ENCODE measurements around the gene UBE2E2.

UBE2E2 gene

GRCh38 chr3:23592961-23593931 is 390.1 kb downstream of the UBE2E2 start:
- ATAC-seq, result no peak
- TF ChIP-seq TOX (CRISPR knock-in tag; IDR thresholded peaks at IDR 0.05; ENCODE audit: borderline replicate concordance) (no peak), GLIS3 (CRISPR knock-in tag; IDR thresholded peaks at IDR 0.05) (no peak), ZFP3 (CRISPR knock-in tag; IDR thresholded peaks at IDR 0.05) (no peak), ESRRG (CRISPR knock-in tag; IDR thresholded peaks at IDR 0.05) (no peak), ARNTL (CRISPR knock-in tag; IDR thresholded peaks at IDR 0.05; ENCODE audit: borderline replicate concordance, low read depth) (no peak), BACH2 (CRISPR knock-in tag; IDR thresholded peaks at IDR 0.05; ENCODE audit: borderline replicate concordance) (no peak), ZNF70 (CRISPR knock-in tag; IDR thresholded peaks at IDR 0.05) (no peak), OSR1 (CRISPR knock-in tag; IDR thresholded peaks at IDR 0.05) (no peak), CSDC2 (CRISPR knock-in tag; IDR thresholded peaks at IDR 0.05) (no peak), PATZ1 (CRISPR knock-in tag; IDR thresholded peaks at IDR 0.05; ENCODE audit: borderline replicate concordance) (no peak), ISL1 (CRISPR knock-in tag; IDR thresholded peaks at IDR 0.05) (no peak), PPARA (CRISPR knock-in tag; IDR thresholded peaks at IDR 0.05; ENCODE audit: borderline replicate concordance) (no peak), TCF4 (CRISPR knock-in tag; IDR thresholded peaks at IDR 0.05; ENCODE audit: borderline replicate concordance) (no peak), ZNF565 (CRISPR knock-in tag; conservative IDR thresholded peaks at IDR 0.05; ENCODE audit: low read depth) (no peak), TSHZ2 (CRISPR knock-in tag; IDR thresholded peaks at IDR 0.05) (no peak)
- TF ChIP-seq, protein P1, sequence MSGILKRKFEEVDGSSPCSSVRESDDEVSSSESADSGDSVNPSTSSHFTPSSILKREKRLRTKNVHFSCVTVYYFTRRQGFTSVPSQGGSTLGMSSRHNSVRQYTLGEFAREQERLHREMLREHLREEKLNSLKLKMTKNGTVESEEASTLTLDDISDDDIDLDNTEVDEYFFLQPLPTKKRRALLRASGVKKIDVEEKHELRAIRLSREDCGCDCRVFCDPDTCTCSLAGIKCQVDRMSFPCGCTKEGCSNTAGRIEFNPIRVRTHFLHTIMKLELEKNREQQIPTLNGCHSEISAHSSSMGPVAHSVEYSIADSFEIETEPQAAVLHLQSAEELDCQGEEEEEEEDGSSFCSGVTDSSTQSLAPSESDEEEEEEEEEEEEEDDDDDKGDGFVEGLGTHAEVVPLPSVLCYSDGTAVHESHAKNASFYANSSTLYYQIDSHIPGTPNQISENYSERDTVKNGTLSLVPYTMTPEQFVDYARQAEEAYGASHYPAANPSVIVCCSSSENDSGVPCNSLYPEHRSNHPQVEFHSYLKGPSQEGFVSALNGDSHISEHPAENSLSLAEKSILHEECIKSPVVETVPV (CRISPR knock-in tag; IDR thresholded peaks at IDR 0.05), result no peak
- TF ChIP-seq, protein P2, sequence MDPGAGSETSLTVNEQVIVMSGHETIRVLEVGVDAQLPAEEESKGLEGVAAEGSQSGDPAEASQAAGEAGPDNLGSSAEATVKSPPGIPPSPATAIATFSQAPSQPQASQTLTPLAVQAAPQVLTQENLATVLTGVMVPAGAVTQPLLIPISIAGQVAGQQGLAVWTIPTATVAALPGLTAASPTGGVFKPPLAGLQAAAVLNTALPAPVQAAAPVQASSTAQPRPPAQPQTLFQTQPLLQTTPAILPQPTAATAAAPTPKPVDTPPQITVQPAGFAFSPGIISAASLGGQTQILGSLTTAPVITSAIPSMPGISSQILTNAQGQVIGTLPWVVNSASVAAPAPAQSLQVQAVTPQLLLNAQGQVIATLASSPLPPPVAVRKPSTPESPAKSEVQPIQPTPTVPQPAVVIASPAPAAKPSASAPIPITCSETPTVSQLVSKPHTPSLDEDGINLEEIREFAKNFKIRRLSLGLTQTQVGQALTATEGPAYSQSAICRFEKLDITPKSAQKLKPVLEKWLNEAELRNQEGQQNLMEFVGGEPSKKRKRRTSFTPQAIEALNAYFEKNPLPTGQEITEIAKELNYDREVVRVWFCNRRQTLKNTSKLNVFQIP (CRISPR knock-in tag; IDR thresholded peaks at IDR 0.05; ENCODE audit: borderline replicate concordance, low read depth), result no peak

- no peak for TF ChIP-seq ARNTL (CRISPR knock-in tag; IDR thresholded peaks at IDR 0.05; ENCODE audit: borderline replicate concordance, low read depth)
Observed at GRCh38 chr3:23594066-23594465, 390.9 kb downstream of the UBE2E2 start.

DNA sequence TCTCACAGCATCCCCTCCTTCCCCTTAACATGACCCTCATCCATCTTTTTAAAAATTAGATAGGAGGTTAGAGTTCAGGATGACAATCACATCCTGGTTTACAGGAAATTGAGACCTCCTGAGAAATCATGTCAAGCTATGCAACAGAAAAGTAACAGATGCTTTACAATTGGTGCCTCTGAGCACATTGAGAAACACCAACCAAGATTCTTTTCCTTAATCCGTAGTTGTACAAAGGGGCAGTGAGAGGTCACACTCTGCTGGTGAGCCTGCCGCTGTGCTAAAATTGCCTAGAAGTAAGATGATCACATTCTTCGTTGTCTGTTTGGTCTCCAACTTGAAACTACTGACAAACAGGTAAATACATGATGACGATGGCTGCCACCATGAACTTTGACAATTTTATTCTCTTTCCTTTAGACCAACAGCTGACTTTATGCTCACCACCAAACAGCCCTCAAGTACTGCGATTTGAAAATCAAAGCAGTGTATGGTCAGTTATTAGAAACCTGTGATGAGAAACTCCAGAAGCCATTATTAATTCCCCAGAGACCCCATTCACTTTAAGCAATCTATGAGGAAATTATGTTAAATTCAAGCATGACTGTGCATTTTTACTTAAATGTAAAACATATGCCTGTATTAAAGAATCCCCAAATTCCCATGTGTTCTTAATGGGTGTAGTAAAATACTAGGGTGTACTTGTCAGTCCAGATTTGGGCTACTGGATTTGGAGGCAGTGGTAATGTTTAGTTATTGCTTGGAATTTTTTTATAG is 392.0 kb downstream of the UBE2E2 start:
- no peak for ATAC-seq
- TF ChIP-seq PPARA (CRISPR knock-in tag; IDR thresholded peaks at IDR 0.05; ENCODE audit: borderline replicate concordance) (no peak), ISL1 (CRISPR knock-in tag; IDR thresholded peaks at IDR 0.05) (peak; percentile 51)

More at GRCh38 chr3:23594066-23594465, 390.9 kb downstream of the UBE2E2 start:
- no peak for ATAC-seq

DNA sequence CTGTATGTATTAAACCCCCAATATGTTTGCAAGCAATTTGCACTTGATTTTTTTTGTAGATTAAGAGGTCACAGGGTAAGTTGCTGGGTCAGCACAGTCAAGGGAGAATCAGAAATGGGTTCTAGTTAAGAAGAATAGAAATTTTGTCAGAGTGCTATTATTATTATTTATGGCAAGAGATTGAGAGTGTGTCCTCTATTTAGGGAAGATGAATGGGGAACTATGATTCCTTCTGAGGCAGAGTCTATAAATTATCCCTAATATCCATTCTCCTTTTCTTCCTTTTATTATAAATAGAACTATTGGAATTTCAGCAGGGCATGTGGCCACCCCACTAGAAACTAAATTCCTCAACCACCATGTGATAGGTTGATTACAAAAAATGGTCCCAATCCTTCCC is 392.7 kb downstream of the UBE2E2 start:
- TF ChIP-seq CSDC2 (CRISPR knock-in tag; IDR thresholded peaks at IDR 0.05), result no peak
- no peak for ATAC-seq
